OCI-LY1 (cell line): ENCODE results near the gene EZH2.

Experiments used
- H2AFZ ChIP-seq: fragments of 200-600 bp; sonication (generic), shearing (Covaris generic); 2 replicates; pipeline ENCODE4 v1.6.0; 2014; ENCODE audit warnings: antibody characterized with exemption, mild to moderate bottlenecking, low read length
- H3F3A ChIP-seq: fragments of 200-600 bp; sonication (generic), shearing (Covaris generic); 2 replicates; pipeline ENCODE4 v1.6.0; 2014; ENCODE audit warnings: mild to moderate bottlenecking, antibody characterized with exemption, low read length, moderate library complexity; ENCODE audit not compliant: insufficient read depth
- H3K27ac ChIP-seq: fragments of 200-600 bp; sonication (generic); 2 replicates; pipeline ENCODE4 v1.5.1; 2014; ENCODE audit warnings: low read length, mixed run types, mild to moderate bottlenecking, low read depth; ENCODE audit not compliant: poor library complexity, severe bottlenecking
- H3K27me3 ChIP-seq: fragments of 200-600 bp; sonication (generic); 2 replicates; pipeline ENCODE4 v1.6.0; 2014; ENCODE audit warnings: antibody characterized with exemption, mild to moderate bottlenecking, low read length, moderate library complexity; ENCODE audit not compliant: insufficient read depth
- H3K36me3 ChIP-seq: fragments of 200-600 bp; sonication (generic); 2 replicates; pipeline ENCODE4 v1.6.1; 2014; ENCODE audit warnings: mild to moderate bottlenecking, antibody characterized with exemption, low read length, moderate library complexity, mixed read lengths; ENCODE audit not compliant: insufficient read depth
- H3K4me1 ChIP-seq: fragments of 200-600 bp; sonication (generic); 2 replicates; pipeline ENCODE4 v1.5.1; 2014; ENCODE audit warnings: mild to moderate bottlenecking, low read length, moderate library complexity; ENCODE audit not compliant: insufficient read depth, severe bottlenecking
- H3K4me2 ChIP-seq: fragments of 200-600 bp; sonication (generic), shearing (Covaris generic); 2 replicates; pipeline ENCODE4 v1.6.1; 2014; ENCODE audit warnings: low read length
- H3K4me3 ChIP-seq: fragments of 200-600 bp; sonication (generic); 2 replicates; pipeline ENCODE4 v1.5.1; 2014; ENCODE audit warnings: low read length, low read depth, mild to moderate bottlenecking, mixed read lengths; ENCODE audit not compliant: poor library complexity, severe bottlenecking
- H3K79me2 ChIP-seq: fragments of 200-600 bp; shearing (Covaris generic); 2 replicates; pipeline ENCODE4 v1.6.1; 2016; ENCODE audit warnings: mixed run types, low read length, mixed read lengths; ENCODE audit not compliant: insufficient read depth
- H3K9ac ChIP-seq: fragments of 200-600 bp; sonication (generic), shearing (Covaris generic); 2 replicates; pipeline ENCODE4 v1.6.1; 2014; ENCODE audit warnings: mild to moderate bottlenecking, low read length, mixed read lengths
- H3K9me2 ChIP-seq: fragments of 200-600 bp; sonication (generic), shearing (Covaris generic); 2 replicates; pipeline ENCODE4 v1.6.1; 2014; ENCODE audit warnings: low read depth, mild to moderate bottlenecking, low read length, mixed read lengths
- H3K9me3 ChIP-seq: fragments of 200-600 bp; shearing (Covaris generic); 2 replicates; pipeline ENCODE4 v1.6.1; 2014; ENCODE audit warnings: low read length, mixed read lengths
- H4K20me1 ChIP-seq: fragments of 200-600 bp; sonication (generic), shearing (Covaris generic); 2 replicates; pipeline ENCODE4 v1.6.0; 2016; ENCODE audit warnings: mild to moderate bottlenecking, low read length; ENCODE audit not compliant: insufficient read depth
- CTCF ChIP-seq: fragments of 200-600 bp; sonication (generic), shearing (Covaris generic); IDR thresholded peaks from 2 replicates; pipeline ENCODE4 v1.5.1; 2017; ENCODE audit warnings: mild to moderate bottlenecking, antibody characterized with exemption, low read length, moderate library complexity, mixed read lengths
- EZH2 ChIP-seq: fragments of 200-600 bp; sonication (generic), shearing (Covaris generic); IDR thresholded peaks from 2 replicates; pipeline ENCODE4 v1.8.0; 2017; ENCODE audit warnings: borderline replicate concordance, mixed run types, mild to moderate bottlenecking, antibody characterized with exemption, low read length, moderate library complexity, mixed read lengths

Gene EZH2

GRCh38 chr7:148854983-148855382 lies 29.1 kb downstream of the EZH2 start:
- Histone ChIP-seq H3K27ac (no peak overlapping the region), H2AFZ (no peak overlapping the region), H3F3A (no peaks in the 10 kb centered on the region), H3K27me3 (no peaks in the 10 kb centered on the region), H3K9me2 (no peaks in the 10 kb centered on the region), H3K4me2 (no peak overlapping the region), H3K79me2 (peaks cover 100% of the 10 kb centered on the region), H3K4me3 (no peak overlapping the region), H3K9me3 (no peaks in the 10 kb centered on the region), H3K36me3 (0 out of 2 replicates have a peak, but pooled peaks cover 2% of the 10 kb centered on the region), H4K20me1 (peaks cover 3% of the 10 kb centered on the region; the same call in 1 of the 2 replicates), H3K9ac (no peak overlapping the region), H3K4me1 (peaks cover 70% of the 10 kb centered on the region)
- no peak for TF ChIP-seq EZH2
- no peak for TF ChIP-seq CTCF

DNA sequence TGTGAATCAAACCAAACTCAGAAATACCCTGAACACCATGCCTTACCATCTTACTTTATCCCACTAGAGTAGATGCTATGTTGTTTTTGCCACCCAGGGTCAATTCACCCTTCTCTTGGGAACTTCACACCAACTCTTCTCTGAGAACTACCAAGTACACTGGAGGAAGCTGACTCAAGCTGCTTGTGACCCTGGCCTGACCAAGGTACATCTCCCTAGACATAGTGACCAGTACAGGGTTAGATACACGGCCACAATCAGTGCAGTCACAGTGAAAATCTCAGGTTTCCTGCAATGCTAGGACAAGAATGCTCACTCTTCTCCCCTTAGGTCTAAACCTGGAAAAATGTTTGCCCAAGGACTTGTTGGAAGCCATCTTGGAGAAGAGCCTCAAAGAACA lies 31.8 kb downstream of the EZH2 start:
- H3K79me2 ChIP-seq = peaks cover 100% of the 10 kb centered on the region

DNA sequence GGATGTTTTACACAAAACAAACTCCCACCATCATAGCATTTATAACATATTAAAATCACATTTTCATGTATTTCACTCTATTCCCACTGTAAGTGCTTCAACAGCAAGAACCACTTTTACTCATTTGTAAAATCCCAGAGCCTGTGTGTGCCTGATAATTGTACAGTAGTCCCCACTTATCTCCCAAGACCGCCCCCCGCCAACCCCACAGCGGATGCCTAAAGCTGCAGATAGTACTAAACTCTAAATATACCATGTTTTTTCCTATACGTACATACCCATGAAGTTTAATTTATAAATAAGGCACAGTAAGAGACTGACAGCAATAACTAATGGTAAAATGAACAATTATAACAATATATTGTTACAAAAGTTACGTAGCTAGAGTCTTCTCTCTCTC lies 33.5 kb downstream of the EZH2 start:
- Histone ChIP-seq H3K4me2 (no peak overlapping the region), H4K20me1 (peaks cover 5% of the 10 kb centered on the region; the same call in 1 of the 2 replicates), H3K9ac (no peak overlapping the region), H2AFZ (no peak overlapping the region), H3K4me3 (no peak overlapping the region), H3K36me3 (peaks cover 9% of the 10 kb centered on the region; the same call in 1 of the 2 replicates), H3K4me1 (peaks cover 88% of the 10 kb centered on the region), H3F3A (no peaks in the 10 kb centered on the region), H3K79me2 (peaks cover 100% of the 10 kb centered on the region), H3K27ac (no peak overlapping the region), H3K9me3 (no peaks in the 10 kb centered on the region), H3K27me3 (no peaks in the 10 kb centered on the region), H3K9me2 (no peaks in the 10 kb centered on the region)
- TF ChIP-seq CTCF = no peak
- no peak for TF ChIP-seq EZH2

More for the DNA sequence above, 31.8 kb downstream of the EZH2 start:
- Histone ChIP-seq H3F3A (no peaks in the 10 kb centered on the region), H4K20me1 (peaks cover 3% of the 10 kb centered on the region; the same call in 1 of the 2 replicates), H3K9me2 (no peaks in the 10 kb centered on the region), H3K27me3 (no peaks in the 10 kb centered on the region), H3K4me1 (peaks cover 90% of the 10 kb centered on the region), H3K4me3 (no peak overlapping the region), H3K27ac (no peak overlapping the region), H3K9me3 (no peaks in the 10 kb centered on the region), H3K9ac (no peak overlapping the region), H3K4me2 (peak overlapping the region; percentile 7; the same call in 1 of the 2 replicates), H3K36me3 (no peaks in the 10 kb centered on the region; the same call in 1 of the 2 replicates), H2AFZ (no peak overlapping the region)
- TF ChIP-seq CTCF = no peak
- no peak for TF ChIP-seq EZH2
